Gastroesophageal sphincter (tissue), 4 donors: ENCODE data around the gene ZFAND6. TPM values are rescaled to one million over a fixed set of nuclear protein-coding genes. Genes with fewer than 3 reads are reported as not detected.

ENCODE experiments used
- ATAC-seq: fragments of 150-250 bp; one replicate; pipeline ENCODE4 v1.9.1; 2016; ENCODE audit warnings: mild to moderate bottlenecking, moderate library complexity
- H3K27ac ChIP-seq, 4 donors: fragments of 200-600 bp; sonication (generic) in 3 of 4; 1 replicate in 3 of 4; 2 replicates in 1 of 4; pipeline ENCODE4 v1.5.1; 2016 to 2019
- H3K27me3 ChIP-seq: fragments of 200-600 bp; sonication (generic); one replicate; pipeline ENCODE4 v1.5.1; 2019
- H3K36me3 ChIP-seq, 2 donors: fragments of 200-600 bp; sonication (generic); one replicate each; pipeline ENCODE4 v1.5.1; 2019; ENCODE audit warnings: control low read depth in 1 of 2
- H3K4me1 ChIP-seq, 3 donors: fragments of 200-600 bp; sonication (generic); 1 replicate in 2 of 3; 2 replicates in 1 of 3; pipeline ENCODE4 v1.5.1; 2016 to 2019; ENCODE audit warnings: control low read depth in 2 of 3
- H3K4me3 ChIP-seq, 2 donors: fragments of 200-600 bp; sonication (generic); one replicate each; pipeline ENCODE4 v1.5.1; 2019; ENCODE audit warnings: mild to moderate bottlenecking in 1 of 2, moderate library complexity in 1 of 2
- H3K9me3 ChIP-seq, 3 donors: fragments of 200-600 bp; sonication (generic); one replicate each; pipeline ENCODE4 v1.5.1; 2017 to 2019; ENCODE audit warnings: control low read depth in 2 of 3
- EP300 ChIP-seq: sonication (generic); formaldehyde crosslinking; IDR thresholded peaks from one replicate; pipeline ENCODE4 v1.6.1; 2017; ENCODE audit warnings: antibody characterized with exemption, mild to moderate bottlenecking
- POLR2A ChIP-seq, 2 donors: fragments of 450-650 bp; IDR thresholded peaks; one replicate each; pipeline ENCODE4 v1.6.1; 2017; ENCODE audit warnings: antibody characterized with exemption in 2 of 2, mild to moderate bottlenecking in 2 of 2, moderate library complexity in 1 of 2
- POLR2AphosphoS5 ChIP-seq: sonication (generic); formaldehyde crosslinking; IDR thresholded peaks from one replicate; pipeline ENCODE4 v1.6.1; 2017; ENCODE audit warnings: antibody characterized with exemption
- WGBS, 2 donors: methylation state at CpG; one replicate each; pipeline ENCODE4 v1.1.5; 2018; ENCODE audit warnings: low coverage in 1 of 2; 5-methylcytosine and 5-hydroxymethylcytosine counted together
- total RNA-seq, 4 donors: library from RNA; depleted of rRNA; stranded (reverse); fragments of >200 nt; gene quantifications; one replicate each; pipeline ENCODE4 v1.1.0, GENCODE V29; 2016
- TF ChIP-seq, protein P1 (sequence below), 4 experiments: fragments of 200-600 bp in 2 of 4; fragments of 450-650 bp in 2 of 4; sonication (generic) in 1 of 4; IDR thresholded peaks; one replicate each; pipeline ENCODE4 v1.5.1; 2017 to 2019; ENCODE audit warnings: antibody characterized with exemption in 4 of 4, mild to moderate bottlenecking in 2 of 4, moderate library complexity in 2 of 4

The ZFAND6 gene
- total RNA-seq, 4 donors from 2014 or later, result 95.6 to 137 (median 131) TPM

DNA sequence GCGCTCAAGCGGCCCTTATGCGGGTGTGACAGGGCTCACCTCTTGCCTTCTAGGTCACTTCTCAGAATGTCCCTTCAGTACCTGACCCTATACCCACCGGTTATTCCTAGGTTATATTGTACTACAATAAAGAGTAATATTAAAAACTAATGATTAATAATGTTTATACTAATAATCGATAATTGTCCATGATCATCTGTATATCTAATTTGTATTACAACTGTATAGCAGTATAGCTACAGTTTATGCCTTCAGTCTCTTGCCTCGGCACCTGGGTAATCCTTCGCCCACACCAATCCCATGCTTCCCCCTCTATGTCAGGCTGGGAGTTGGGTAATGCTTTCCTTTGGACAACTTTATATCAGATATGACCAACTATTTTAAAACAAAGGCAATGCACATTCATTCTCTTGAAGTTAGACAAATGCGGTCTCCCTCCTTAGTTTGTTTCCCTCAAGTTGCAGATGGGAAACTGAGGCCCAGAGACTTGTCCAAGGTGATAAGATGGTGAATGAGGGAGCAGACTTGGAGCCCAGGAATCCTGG, 96.8 kb downstream of the ZFAND6 start:
- no peak for ATAC-seq
- Histone ChIP-seq H3K27me3 (no peaks in the 10 kb centered on the region), H3K4me1 (peaks cover 0 to 42% (median 9%) of the 10 kb centered on the region in 3 donors), H3K9me3 (no peaks in the 10 kb centered on the region), H3K36me3 (peaks cover 0 to 37% of the 10 kb centered on the region in 2 donors), H3K4me3 (no peak overlapping the region), H3K27ac (no peak overlapping the region)
- TF ChIP-seq EP300 (no peak), POLR2AphosphoS5 (no peak), POLR2A (IDR thresholded peaks at IDR 0.05) (no peak)
- TF ChIP-seq, protein P1, sequence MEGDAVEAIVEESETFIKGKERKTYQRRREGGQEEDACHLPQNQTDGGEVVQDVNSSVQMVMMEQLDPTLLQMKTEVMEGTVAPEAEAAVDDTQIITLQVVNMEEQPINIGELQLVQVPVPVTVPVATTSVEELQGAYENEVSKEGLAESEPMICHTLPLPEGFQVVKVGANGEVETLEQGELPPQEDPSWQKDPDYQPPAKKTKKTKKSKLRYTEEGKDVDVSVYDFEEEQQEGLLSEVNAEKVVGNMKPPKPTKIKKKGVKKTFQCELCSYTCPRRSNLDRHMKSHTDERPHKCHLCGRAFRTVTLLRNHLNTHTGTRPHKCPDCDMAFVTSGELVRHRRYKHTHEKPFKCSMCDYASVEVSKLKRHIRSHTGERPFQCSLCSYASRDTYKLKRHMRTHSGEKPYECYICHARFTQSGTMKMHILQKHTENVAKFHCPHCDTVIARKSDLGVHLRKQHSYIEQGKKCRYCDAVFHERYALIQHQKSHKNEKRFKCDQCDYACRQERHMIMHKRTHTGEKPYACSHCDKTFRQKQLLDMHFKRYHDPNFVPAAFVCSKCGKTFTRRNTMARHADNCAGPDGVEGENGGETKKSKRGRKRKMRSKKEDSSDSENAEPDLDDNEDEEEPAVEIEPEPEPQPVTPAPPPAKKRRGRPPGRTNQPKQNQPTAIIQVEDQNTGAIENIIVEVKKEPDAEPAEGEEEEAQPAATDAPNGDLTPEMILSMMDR (IDR thresholded peaks at IDR 0.05), result no peak
- WGBS, 2 donors, result 89 to 91% methylated on average over 5 to 8 of the region's 8 CpGs

DNA sequence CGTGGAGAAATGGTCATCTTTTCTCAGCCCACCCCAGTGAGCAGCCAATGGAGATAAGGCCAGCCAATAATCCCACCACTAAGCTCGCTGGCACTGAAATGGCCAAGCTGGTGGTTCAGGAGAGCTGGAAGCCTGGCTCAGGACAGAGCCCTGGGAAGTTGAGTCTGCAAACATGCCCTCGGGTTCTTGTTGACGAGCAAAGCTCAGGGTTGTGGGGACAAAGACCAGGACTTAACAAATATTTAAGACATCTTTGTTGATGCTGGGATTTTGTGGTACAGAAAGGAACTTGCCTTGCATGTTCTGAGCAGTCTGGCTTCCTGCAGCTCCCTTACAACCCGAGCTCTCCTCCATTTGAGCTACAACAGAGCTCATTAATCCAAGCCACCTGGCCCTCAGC, 97.7 kb downstream of the ZFAND6 start:
- 81 to 92% methylated on average over 3 to 4 of the region's 5 CpGs for WGBS, 2 donors
- no peak for ATAC-seq
- H3K4me3 ChIP-seq, result no peak overlapping the region
- H3K9me3 ChIP-seq, result no peaks in the 10 kb centered on the region
- no peak overlapping the region for H3K27ac ChIP-seq
- TF ChIP-seq, protein P1 (IDR thresholded peaks at IDR 0.05), result no peak
- TF ChIP-seq POLR2A (IDR thresholded peaks at IDR 0.05) (no peak), EP300 (no peak), POLR2AphosphoS5 (no peak)
- peaks cover 0 to 39% (median 9%) of the 10 kb centered on the region in 3 donors for H3K4me1 ChIP-seq
- H3K36me3 ChIP-seq, result peaks cover 0 to 47% of the 10 kb centered on the region in 2 donors
- no peaks in the 10 kb centered on the region for H3K27me3 ChIP-seq

DNA sequence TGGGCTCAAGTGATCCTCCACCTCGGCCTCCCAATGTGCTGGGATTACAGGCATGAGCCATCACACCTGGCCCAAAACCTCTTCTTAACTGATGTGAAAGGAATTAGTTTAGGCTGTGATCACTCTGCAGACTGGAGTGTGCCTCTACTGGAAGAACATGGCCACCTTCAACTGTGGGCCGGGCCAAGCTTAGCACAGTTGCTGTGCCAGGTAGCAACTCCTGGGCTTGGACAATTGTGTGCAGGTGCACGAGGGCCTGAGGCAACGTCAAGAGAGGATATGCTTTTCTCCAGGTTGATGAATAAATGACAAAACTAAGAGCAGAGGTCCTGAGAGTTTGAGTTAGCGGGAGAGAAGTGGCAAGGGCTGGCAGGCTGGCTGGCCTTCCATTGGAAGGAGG, 99.8 kb downstream of the ZFAND6 start:
- WGBS, 2 donors, result 88 to 100% methylated on average over 3 to 5 of the region's 5 CpGs

DNA sequence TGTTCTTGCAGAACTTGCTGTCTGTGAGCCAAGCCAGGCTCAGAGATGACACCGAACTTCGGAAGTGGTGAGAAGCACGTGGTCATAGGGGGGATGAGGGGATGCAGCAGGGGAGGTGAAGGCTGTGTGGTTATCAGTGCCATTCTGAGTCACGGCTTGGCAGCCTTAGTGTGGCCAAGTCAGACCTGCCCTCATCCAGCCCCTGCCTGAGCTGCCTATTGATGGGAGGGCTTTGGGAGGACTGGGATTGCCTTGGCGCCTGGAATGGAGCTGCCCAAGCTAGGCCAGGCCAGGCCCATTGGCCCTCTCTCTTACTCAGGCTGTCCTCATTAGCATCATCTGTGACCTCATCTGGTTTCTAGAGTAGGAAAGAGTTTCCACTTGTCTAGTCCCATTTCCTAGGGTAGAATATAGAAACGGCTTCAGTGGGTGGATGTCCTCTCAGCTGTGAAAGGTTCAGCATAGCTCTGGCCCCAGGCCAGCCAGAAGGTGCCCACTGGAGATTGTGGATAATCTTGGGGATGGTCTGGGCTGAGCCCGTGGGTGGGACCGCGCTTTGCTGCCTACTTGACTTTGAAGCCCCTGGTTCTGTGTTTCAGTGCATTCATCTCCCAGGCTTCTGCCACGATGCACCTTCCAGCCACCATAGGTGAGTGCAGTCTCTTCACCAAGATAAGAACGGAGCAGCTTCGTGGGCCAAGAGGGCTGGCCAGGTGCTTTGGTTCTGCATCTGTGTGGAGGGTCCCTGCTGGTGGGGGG, 100.5 kb downstream of the ZFAND6 start:
- no peak for ATAC-seq
- H3K36me3 ChIP-seq, result peaks cover 0 to 72% of the 10 kb centered on the region in 2 donors
- peaks cover 0 to 16% (median 4%) of the 10 kb centered on the region in 3 donors for H3K4me1 ChIP-seq
- peak overlapping the region in 1 of 4 donors; percentile 1 for H3K27ac ChIP-seq
- WGBS, 2 donors, result 80 to 97% methylated on average over 1 to 5 of the region's 12 CpGs
- H3K9me3 ChIP-seq, result no peaks in the 10 kb centered on the region
- TF ChIP-seq, protein P1 (IDR thresholded peaks at IDR 0.05), result no peak
- TF ChIP-seq EP300 (no peak), POLR2AphosphoS5 (no peak), POLR2A (IDR thresholded peaks at IDR 0.05) (no peak)
- H3K27me3 ChIP-seq, result no peaks in the 10 kb centered on the region
- no peak overlapping the region for H3K4me3 ChIP-seq

More for the DNA sequence above, 99.8 kb downstream of the ZFAND6 start:
- Histone ChIP-seq H3K36me3 (peaks cover 0 to 67% of the 10 kb centered on the region in 2 donors), H3K27me3 (no peaks in the 10 kb centered on the region), H3K27ac (no peak overlapping the region), H3K9me3 (no peaks in the 10 kb centered on the region), H3K4me3 (no peak overlapping the region), H3K4me1 (peaks cover 0 to 23% (median 4%) of the 10 kb centered on the region in 3 donors)
- TF ChIP-seq POLR2A (IDR thresholded peaks at IDR 0.05) (no peak), EP300 (no peak), POLR2AphosphoS5 (no peak)
- TF ChIP-seq, protein P1 (IDR thresholded peaks at IDR 0.05), result no peak
- no peak for ATAC-seq
